K562 (cell line): Measurements from ENCODE around the gene SART3. TPM values are rescaled to one million over a fixed set of nuclear protein-coding genes. Genes with fewer than 3 reads are reported as not detected.

Experiments used
- CHD4 ChIP-seq: fragments of 200-600 bp; sonication (generic); IDR thresholded peaks from 3 replicates; pipeline ENCODE4 v1.6.1; 2012; ENCODE audit warnings: low read depth, mild to moderate bottlenecking, mixed read lengths, low read length, inconsistent platforms; ENCODE audit not compliant: insufficient read depth, insufficient replicate concordance, poor library complexity, severe bottlenecking
- FOXP1 ChIP-seq: sonication (generic); formaldehyde crosslinking; IDR thresholded peaks from 2 replicates; pipeline ENCODE4 v1.8.0; 2022; ENCODE audit warnings: mild to moderate bottlenecking, missing genetic modification reagents
- HIVEP1 ChIP-seq: fragments of 250-450 bp; sonication (Bioruptor Pico); IDR thresholded peaks from 2 replicates; pipeline ENCODE4 v1.4.0; 2020; ENCODE audit warnings: mild to moderate bottlenecking
- MAZ ChIP-seq, 2 experiments: fragments of 450-650 bp in 1 of 2; sonication (generic) in 1 of 2; formaldehyde crosslinking; IDR thresholded peaks in 1 of 2; conservative IDR thresholded peaks in 1 of 2; 2 replicates each; pipeline versions ENCODE4 v1.4.0 to v1.5.0; 2020; ENCODE audit warnings: mild to moderate bottlenecking in 1 of 2, missing genetic modification reagents in 1 of 2
- MCM2 ChIP-seq: fragments of 450-650 bp; IDR thresholded peaks from 2 replicates; pipeline ENCODE4 v1.6.1; 2017; ENCODE audit warnings: low read depth, mild to moderate bottlenecking
- MGA ChIP-seq: fragments of 450-650 bp; IDR thresholded peaks from 2 replicates; pipeline ENCODE4 v1.6.1; 2016; ENCODE audit warnings: mild to moderate bottlenecking, moderate library complexity
- MYBL2 ChIP-seq, 2 experiments: fragments of 450-650 bp in 1 of 2; sonication (generic) in 1 of 2; formaldehyde crosslinking in 1 of 2; IDR thresholded peaks; 2 replicates each; pipeline versions ENCODE4 v1.6.1 to v1.8.1; 2017 to 2022; ENCODE audit warnings: borderline replicate concordance in 1 of 2, inconsistent platforms in 1 of 2, low read depth in 1 of 2, mild to moderate bottlenecking in 1 of 2, missing genetic modification reagents in 1 of 2, moderate library complexity in 1 of 2
- RBBP5 ChIP-seq: fragments of 200-600 bp; sonication (generic); IDR thresholded peaks from 2 replicates; pipeline ENCODE4 v1.6.1; 2012; ENCODE audit warnings: borderline replicate concordance, mild to moderate bottlenecking, low read length, control low read depth, inconsistent platforms; ENCODE audit not compliant: insufficient read depth, poor library complexity, severe bottlenecking
- RBM34 ChIP-seq: fragments of 200-400 bp; formaldehyde crosslinking; IDR thresholded peaks from 2 replicates; pipeline ENCODE4 v1.6.1; 2018; ENCODE audit warnings: low read length, borderline replicate concordance; ENCODE audit not compliant: insufficient read depth
- SIN3A ChIP-seq, 2 experiments: fragments of 150-350 bp in 1 of 2; IDR thresholded peaks; 2 replicates each; pipeline ENCODE4 v1.6.1; 2011 to 2016; ENCODE audit warnings: borderline replicate concordance in 2 of 2, low read depth in 2 of 2, low read length in 2 of 2, mild to moderate bottlenecking in 2 of 2, moderate library complexity in 2 of 2; ENCODE audit not compliant: control insufficient read depth in 1 of 2
- SREBF1 ChIP-seq: fragments of 150-350 bp; IDR thresholded peaks from 2 replicates; pipeline ENCODE4 v1.6.1; 2014; ENCODE audit warnings: antibody characterized with exemption, low read depth, low read length, borderline replicate concordance
- ZNF12 ChIP-seq: sonication (generic); formaldehyde crosslinking; IDR thresholded peaks from 2 replicates; pipeline ENCODE4 v1.4.0; 2020; ENCODE audit warnings: mild to moderate bottlenecking, missing genetic modification reagents
- ZNF197 ChIP-seq: fragments of 200-800 bp; sonication (Bioruptor generic); IDR thresholded peaks from 2 replicates; pipeline ENCODE4 v1.6.1; 2016; ENCODE audit warnings: low read depth, missing genetic modification characterization, missing compliant biosample characterization
- ZNF23 ChIP-seq: fragments of 250-450 bp; sonication (Bioruptor Pico); IDR thresholded peaks from 2 replicates; pipeline ENCODE4 v1.4.0; 2020; ENCODE audit warnings: mild to moderate bottlenecking
- polyA plus RNA-seq, 8 experiments: library from polyadenylated mRNA; depleted of rRNA in 4 of 8; stranded (reverse) in 5 of 8; unstranded in 3 of 8; fragments of >200 nt; fragmentation: Nextera tagmentation in 2 of 8; fragmentation: Illumina TruSeq in 1 of 8; extraction: Ambion mirVana in 2 of 8; extraction: Trizol in 1 of 8; gene quantifications; 2 replicates each; pipeline versions ENCODE4 v1.2.1 to v1.2.3, GENCODE V29; 2011 to 2014; ENCODE audit warnings: inconsistent platforms in 1 of 8, missing spikeins in 1 of 8
- total RNA-seq, 7 experiments: library from RNA; depleted of rRNA in 6 of 7; stranded (reverse); fragments of >200 nt in 6 of 7; fragmentation: Illumina TruSeq in 2 of 7; extraction: Trizol in 2 of 7; gene quantifications; 2 replicates each; pipeline versions ENCODE4 v1.2.1 to v1.2.3, GENCODE V29; 2011 to 2021; ENCODE audit warnings: low replicate concordance in 1 of 7

Gene SART3
- total and polyA plus RNA-seq, 9 of the 15 experiments (the other 6 are each of a cell fraction or from before 2014, with no cell fraction given) = 8.9 to 167 (median 56.7) TPM

GRCh38 chr12:108514973-108515814 lies 45.8 kb downstream of the SART3 start, which contains the start of gene FICD (continued):
- TF ChIP-seq MGA (no peak; the same call in 1 of the 2 replicates), ZNF12 (CRISPR knock-in tag) (no peak), CHD4 (no peak), ZNF23 (no peak), MYBL2 (IDR thresholded peaks at IDR 0.05; ENCODE audit: low read depth) (no peak), MYBL2 (CRISPR knock-in tag; IDR thresholded peaks at IDR 0.05; ENCODE audit: borderline replicate concordance) (no peak), RBM34 (no peak), HIVEP1 (CRISPR knock-in tag) (no peak), ZNF197 (no peak), SREBF1 (no peak), MAZ (CRISPR knock-in tag; conservative IDR thresholded peaks at IDR 0.05 in 1 of 2, IDR thresholded peaks at IDR 0.05 in 1 of 2) (peak in 1 of 2 experiments; percentile 40; a peak in 1 of 4 replicates), SIN3A (IDR thresholded peaks at IDR 0.05; ENCODE audit: borderline replicate concordance in 2 of 2, control insufficient read depth in 1 of 2, low read depth in 2 of 2, low read length in 2 of 2) (peak in 1 of 2 experiments; percentile 48; a peak in 2 of 4 replicates), MCM2 (no peak), RBBP5 (peak; percentile 24), FOXP1 (CRISPR knock-in tag) (peak; percentile 44; the same call in 1 of the 2 replicates)
